HepG2 (cell line): ENCODE data around the gene RABGAP1. TPM values are rescaled to one million over a fixed set of nuclear protein-coding genes. Genes with fewer than 3 reads are reported as not detected.

Experiments used
- ATAC-seq: fragments of 200-7000 bp; cut with Tn5 transposase; 3 replicates; pipeline ENCODE4 v1.9.1; 2020; ENCODE audit warnings: mild to moderate bottlenecking, moderate library complexity
- BruUV-seq: library from RNA; stranded (reverse); fragments of 400-500 nt; replicated peaks from 2 replicates; lab custom pipeline; 2021; lab: Mats Ljungman, UMichigan
- CTCF ChIA-PET: fragments of 300-600 bp; formaldehyde crosslinking; extraction: SDS; loops from one replicate; lab custom pipeline; 2021; ENCODE audit warnings: low total read pairs, inconsistent platforms, low intra/inter-chr PET ratio; lab: Yijun Ruan, JAX
- POLR2A ChIA-PET: fragments of 350-600 bp; sonication (Branson Sonifier 250); formaldehyde crosslinking; loops from one replicate; lab custom pipeline; 2020; ENCODE audit warnings: antibody characterized with exemption, inconsistent platforms; lab: Yijun Ruan, JAX
- DNase-seq: peaks from one replicate; pipeline ENCODE4 v3.0.0-alpha.2; 2015; ENCODE audit warnings: low spot score
- FAIRE-seq: peaks from 3 replicates; lab custom pipeline; 2011; peaks lifted over from hg19 to GRCh38; lab: Jason Lieb, UNC
- H2AFZ ChIP-seq: one replicate; pipeline ENCODE4 v1.6.1; 2011; ENCODE audit warnings: low read length, inconsistent platforms
- H3K27ac ChIP-seq: fragments of 300-600 bp; 3 replicates; pipeline ENCODE4 v1.8.0; 2011; ENCODE audit warnings: mixed run types, mild to moderate bottlenecking, mixed read lengths, low read length, inconsistent platforms; ENCODE audit not compliant: insufficient read depth; ENCODE audit errors: extremely low read length
- H3K27me3 ChIP-seq, 2 experiments: fragments of 200-600 bp in 1 of 2; 2 replicates in 1 of 2; 3 replicates in 1 of 2; pipeline versions ENCODE4 v1.6.0 to v1.8.0; 2011; ENCODE audit warnings: low read length in 2 of 2, mild to moderate bottlenecking in 2 of 2, moderate library complexity in 2 of 2, inconsistent platforms in 1 of 2; ENCODE audit not compliant: insufficient read depth in 2 of 2, control insufficient read depth in 1 of 2
- H3K36me3 ChIP-seq, 2 experiments: fragments of 200-600 bp in 1 of 2; replicated peaks in 1 of 2; 2 replicates in 1 of 2; 3 replicates in 1 of 2; pipeline versions ENCODE4 v1.5.1 to v1.8.0; 2011; ENCODE audit warnings: low read length in 2 of 2, inconsistent platforms in 1 of 2; ENCODE audit not compliant: insufficient read depth in 2 of 2, control insufficient read depth in 1 of 2
- H3K4me1 ChIP-seq: 2 replicates; pipeline ENCODE4 v1.5.1; 2012; ENCODE audit warnings: low read length, inconsistent platforms; ENCODE audit not compliant: insufficient read depth
- H3K4me2 ChIP-seq: 2 replicates; pipeline ENCODE4 v1.6.0; 2011; ENCODE audit warnings: low read depth, low read length, inconsistent platforms
- H3K4me3 ChIP-seq, 3 experiments: fragments of 200-600 bp in 1 of 3; sonication (generic), shearing (Covaris generic) in 1 of 3; replicated peaks in 1 of 3; 2 replicates each; pipeline ENCODE4 v1.5.1; 2011 to 2016; ENCODE audit warnings: low read length in 3 of 3, inconsistent platforms in 2 of 3, low read depth in 2 of 3, mild to moderate bottlenecking in 2 of 3, control low read depth in 1 of 3, mixed read lengths in 1 of 3; ENCODE audit not compliant: insufficient read depth in 1 of 3
- H3K79me2 ChIP-seq: one replicate; pipeline ENCODE4 v1.6.1; 2011; ENCODE audit warnings: low read length, inconsistent platforms; ENCODE audit not compliant: insufficient read depth
- H3K9ac ChIP-seq: 2 replicates; pipeline ENCODE4 v1.6.0; 2011; ENCODE audit warnings: mild to moderate bottlenecking, low read depth, low read length, inconsistent platforms; ENCODE audit not compliant: insufficient read depth
- H3K9me3 ChIP-seq: 2 replicates; pipeline ENCODE4 v1.5.1; 2012; ENCODE audit warnings: mild to moderate bottlenecking, low read length
- H4K20me1 ChIP-seq: 2 replicates; pipeline ENCODE4 v1.6.0; 2011; ENCODE audit warnings: inconsistent platforms, mild to moderate bottlenecking, low read length, moderate library complexity; ENCODE audit not compliant: insufficient read depth
- ADNP ChIP-seq: sonication (generic); formaldehyde crosslinking; IDR thresholded peaks from 2 replicates; pipeline ENCODE4 v1.4.0; 2020; ENCODE audit warnings: missing genetic modification reagents
- IRF2 ChIP-seq: IDR thresholded peaks from 2 replicates; pipeline ENCODE4 v1.6.1; 2018; ENCODE audit warnings: missing genetic modification reagents, missing compliant biosample characterization
- MIER3 ChIP-seq: IDR thresholded peaks from 2 replicates; pipeline ENCODE4 v1.6.1; 2016; ENCODE audit warnings: missing compliant biosample characterization, borderline replicate concordance
- NKX3-1 ChIP-seq: sonication (generic); formaldehyde crosslinking; IDR thresholded peaks from 2 replicates; pipeline ENCODE4 v1.5.0; 2020; ENCODE audit warnings: missing genetic modification reagents
- PRDM10 ChIP-seq: sonication (generic); formaldehyde crosslinking; IDR thresholded peaks from 2 replicates; pipeline ENCODE4 v1.4.0; 2020; ENCODE audit warnings: low read depth, missing genetic modification reagents
- REL ChIP-seq: sonication (generic); formaldehyde crosslinking; conservative IDR thresholded peaks from 2 replicates; pipeline ENCODE4 v1.8.0; 2022; ENCODE audit warnings: mild to moderate bottlenecking, missing genetic modification reagents, moderate library complexity
- SIN3A ChIP-seq: IDR thresholded peaks from 2 replicates; pipeline ENCODE4 v1.6.1; 2011; ENCODE audit warnings: low read depth, mild to moderate bottlenecking, control low read depth, low read length, borderline replicate concordance
- SMARCE1 ChIP-seq: fragments of 450-650 bp; IDR thresholded peaks from 2 replicates; pipeline ENCODE4 v1.6.1; 2017; ENCODE audit warnings: borderline replicate concordance
- THRA ChIP-seq: sonication (generic); formaldehyde crosslinking; IDR thresholded peaks from 2 replicates; pipeline ENCODE4 v1.4.0; 2020; ENCODE audit warnings: missing genetic modification reagents, borderline replicate concordance
- ZNF34 ChIP-seq: sonication (generic); formaldehyde crosslinking; IDR thresholded peaks from 2 replicates; pipeline ENCODE4 v1.4.0; 2020; ENCODE audit warnings: mild to moderate bottlenecking, missing genetic modification reagents, borderline replicate concordance
- ZNF468 ChIP-seq: sonication (generic); formaldehyde crosslinking; IDR thresholded peaks from 2 replicates; pipeline ENCODE4 v1.8.0; 2022; ENCODE audit warnings: mild to moderate bottlenecking, moderate library complexity, missing genetic modification reagents
- ZNF577 ChIP-seq: sonication (generic); formaldehyde crosslinking; IDR thresholded peaks from 2 replicates; pipeline ENCODE4 v1.4.0; 2020; ENCODE audit warnings: mild to moderate bottlenecking, low read depth, missing genetic modification reagents, borderline replicate concordance
- ZNF703 ChIP-seq: sonication (generic); formaldehyde crosslinking; IDR thresholded peaks from 2 replicates; pipeline ENCODE4 v1.5.1; 2020; ENCODE audit warnings: missing genetic modification reagents, mild to moderate bottlenecking, moderate library complexity, borderline replicate concordance
- ZNF776 ChIP-seq: sonication (generic); formaldehyde crosslinking; IDR thresholded peaks from 2 replicates; pipeline ENCODE4 v1.4.0; 2020; ENCODE audit warnings: mild to moderate bottlenecking, missing genetic modification reagents
- ZNF782 ChIP-seq: sonication (generic); formaldehyde crosslinking; IDR thresholded peaks from 2 replicates; pipeline ENCODE4 v1.4.0; 2020; ENCODE audit warnings: missing genetic modification reagents, mild to moderate bottlenecking, borderline replicate concordance
- ZSCAN29 ChIP-seq: sonication (generic); formaldehyde crosslinking; conservative IDR thresholded peaks from 2 replicates; pipeline ENCODE4 v1.4.0; 2020; ENCODE audit warnings: mild to moderate bottlenecking, missing genetic modification reagents
- WGBS: methylation state at CpG from one replicate; pipeline ENCODE4 v1.1.6; 2017; ENCODE audit warnings: low lambda C conversion rate; 5-methylcytosine and 5-hydroxymethylcytosine counted together
- in situ Hi-C: cut with HindIII; loops from 2 replicates; pipeline ENCODE4 v1.10.0; 2017; ENCODE audit warnings: low pct_unique_long_range_greater_than_20kb; ENCODE audit not compliant: extremely low pct_ligation_motif_present
- intact Hi-C: fragments of 100-400 bp; cut with micrococcal nuclease; formaldehyde crosslinking; loops from one replicate; pipeline ENCODE4 v1.10.0; 2022; ENCODE audit not compliant: unreplicated experiment
- polyA plus RNA-seq, 8 experiments: library from polyadenylated mRNA; depleted of rRNA in 3 of 8; stranded (reverse) in 7 of 8; unstranded in 1 of 8; fragments of >200 nt; fragmentation: Illumina TruSeq in 4 of 8; extraction: Trizol in 4 of 8; gene quantifications; 2 replicates each; pipeline versions ENCODE4 v1.2.1 to v1.2.3, GENCODE V29; 2011 to 2016; ENCODE audit warnings: low read depth in 4 of 8, missing spikeins in 1 of 8, mixed read lengths in 1 of 8; ENCODE audit not compliant: insufficient read depth in 1 of 8
- total RNA-seq, 5 experiments: library from RNA; depleted of rRNA; stranded (reverse); fragments of >200 nt; fragmentation: Illumina TruSeq; extraction: Trizol; gene quantifications; 2 replicates each; pipeline ENCODE4 v1.2.3, GENCODE V29; 2016; ENCODE audit warnings: low read depth in 1 of 5

RABGAP1 gene
- total and polyA plus RNA-seq, 2 of the 13 experiments (the other 11 are each of a cell fraction or from before 2014, with no cell fraction given): 19.1 to 19.3 TPM

- Histone ChIP-seq H4K20me1 (no peaks in the 10 kb centered on the region), H3K4me1 (peaks cover 19% of the 10 kb centered on the region), H3K9ac (no peak overlapping the region), H3K36me3 (peaks cover 4 to 23% of the 10 kb centered on the region in 2 experiments), H3K27me3 (no peaks in the 10 kb centered on the region), H3K9me3 (no peaks in the 10 kb centered on the region), H3K4me2 (no peak overlapping the region), H3K27ac (no peak overlapping the region), H3K4me3 (no peak overlapping the region), H3K79me2 (no peaks in the 10 kb centered on the region), H2AFZ (no peak overlapping the region)
- no peak for DNase-seq
- in situ Hi-C loops: no loop called here
- intact Hi-C loops: no loop called here
- TF ChIP-seq MIER3 (CRISPR knock-in tag) (no peak), REL (CRISPR knock-in tag) (no peak), ZNF577 (CRISPR knock-in tag) (no peak), ZSCAN29 (CRISPR knock-in tag) (no peak), IRF2 (no peak), SMARCE1 (no peak), SIN3A (no peak)
- ChIA-PET CTCF (interaction anchor here (0.7 kb wide), 1 partner anchor 47 kb away, joined by 3 read pairs; no protein-coding TSS in a partner anchor), POLR2A (no interaction called here)
- 96% methylated on average over 3 of the region's 3 CpGs for WGBS
- FAIRE-seq: no peak
- no TSS peak for BruUV-seq
- ATAC-seq: no peak
These were observed 88.2 kb downstream of the RABGAP1 start for GRCh38 chr9:123028973-123029372.

GRCh38 chr9:123031963-123032362 is 91.1 kb downstream of the RABGAP1 start:
- FAIRE-seq (no peak), DNase-seq (no peak), ATAC-seq (no peak)
- POLR2A ChIA-PET: no interaction called here
- Histone ChIP-seq H3K27ac (no peak overlapping the region), H3K27me3 (no peaks in the 10 kb centered on the region), H4K20me1 (no peaks in the 10 kb centered on the region), H2AFZ (no peak overlapping the region), H3K36me3 (peaks cover 10 to 33% of the 10 kb centered on the region in 2 experiments), H3K9me3 (no peaks in the 10 kb centered on the region), H3K4me2 (no peak overlapping the region), H3K4me3 (no peak overlapping the region), H3K9ac (no peak overlapping the region), H3K4me1 (peaks cover 7% of the 10 kb centered on the region), H3K79me2 (no peaks in the 10 kb centered on the region)
- in situ Hi-C loops (no loop called here), intact Hi-C loops (no loop called here)
- CTCF ChIA-PET: no interaction called here
- WGBS: 97% methylated on average over 1 of the region's 1 CpG
- no TSS peak for BruUV-seq
- TF ChIP-seq NKX3-1 (CRISPR knock-in tag) (no peak), ZNF776 (CRISPR knock-in tag) (no peak), ZNF34 (CRISPR knock-in tag) (no peak), ZNF468 (no peak), THRA (CRISPR knock-in tag) (no peak), PRDM10 (CRISPR knock-in tag) (no peak), ADNP (CRISPR knock-in tag) (no peak), ZNF782 (no peak), ZNF703 (CRISPR knock-in tag) (no peak)
